A673 (cell line): ENCODE data around the gene AHNAK2.

Experiments used
- CTCF ChIP-seq: fragments of 300-800, 200-600 bp; sonication (generic); conservative IDR thresholded peaks from 2 replicates; pipeline ENCODE4 v1.5.1; 2017; ENCODE audit warnings: low read depth, mild to moderate bottlenecking, antibody characterized with exemption, low read length, moderate library complexity, mixed read lengths
- EZH2 ChIP-seq: fragments of 200-600 bp; sonication (generic); IDR thresholded peaks from 2 replicates; pipeline ENCODE4 v1.6.1; 2017; ENCODE audit warnings: borderline replicate concordance, low read depth, mild to moderate bottlenecking, mixed read lengths, antibody characterized with exemption, low read length; ENCODE audit not compliant: poor library complexity, severe bottlenecking

GRCh38 chr14:104895786-104896661, 82.2 kb downstream of the AHNAK2 start:
- no peak for TF ChIP-seq CTCF
- no peak for TF ChIP-seq EZH2
